ENCODE data around the gene SETX.

The SETX gene

DNA sequence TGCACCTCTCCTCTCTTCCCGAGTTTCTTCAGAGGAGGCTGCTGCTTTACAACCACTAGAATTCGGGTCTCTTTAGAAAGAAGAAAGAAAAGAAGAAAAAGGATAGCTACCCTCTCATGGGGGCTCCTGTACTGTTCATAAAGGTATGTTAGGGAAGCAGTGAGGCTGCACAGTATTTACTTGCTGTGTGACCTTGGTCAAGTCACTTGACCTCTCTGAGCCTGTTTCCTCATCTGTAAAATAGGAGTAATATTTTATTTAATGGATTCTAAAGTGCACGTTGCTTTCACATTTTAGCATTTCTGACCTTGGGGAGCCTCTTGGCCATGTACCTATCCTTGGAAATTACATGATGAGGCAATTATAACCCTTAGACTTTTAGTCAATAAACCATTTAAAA, 88.8 kb downstream of the SETX start:
- Histone ChIP-seq H3K36me3 (ENCODE audit: insufficient read depth) (no peaks in the 10 kb centered on the region), H3K9ac (no peak overlapping the region), H3K4me1 (ENCODE audit: low read depth, poor library complexity, severe bottlenecking) (peaks cover 4% of the 10 kb centered on the region), H3K27ac (no peak overlapping the region), H4K20me1 (ENCODE audit: insufficient read depth) (no peaks in the 10 kb centered on the region), H3K4me3 (IDR thresholded peaks at IDR 0.05; ENCODE audit: insufficient read depth, low read depth, low read length) (no peak overlapping the region), H3K27me3 (ENCODE audit: insufficient read depth, low read depth) (no peaks in the 10 kb centered on the region), H3K4me2 (no peak overlapping the region), H2AFZ (ENCODE audit: low read depth) (no peak overlapping the region), H3K79me2 (ENCODE audit: insufficient read depth, low read depth) (no peaks in the 10 kb centered on the region)
- TF ChIP-seq, protein P1, sequence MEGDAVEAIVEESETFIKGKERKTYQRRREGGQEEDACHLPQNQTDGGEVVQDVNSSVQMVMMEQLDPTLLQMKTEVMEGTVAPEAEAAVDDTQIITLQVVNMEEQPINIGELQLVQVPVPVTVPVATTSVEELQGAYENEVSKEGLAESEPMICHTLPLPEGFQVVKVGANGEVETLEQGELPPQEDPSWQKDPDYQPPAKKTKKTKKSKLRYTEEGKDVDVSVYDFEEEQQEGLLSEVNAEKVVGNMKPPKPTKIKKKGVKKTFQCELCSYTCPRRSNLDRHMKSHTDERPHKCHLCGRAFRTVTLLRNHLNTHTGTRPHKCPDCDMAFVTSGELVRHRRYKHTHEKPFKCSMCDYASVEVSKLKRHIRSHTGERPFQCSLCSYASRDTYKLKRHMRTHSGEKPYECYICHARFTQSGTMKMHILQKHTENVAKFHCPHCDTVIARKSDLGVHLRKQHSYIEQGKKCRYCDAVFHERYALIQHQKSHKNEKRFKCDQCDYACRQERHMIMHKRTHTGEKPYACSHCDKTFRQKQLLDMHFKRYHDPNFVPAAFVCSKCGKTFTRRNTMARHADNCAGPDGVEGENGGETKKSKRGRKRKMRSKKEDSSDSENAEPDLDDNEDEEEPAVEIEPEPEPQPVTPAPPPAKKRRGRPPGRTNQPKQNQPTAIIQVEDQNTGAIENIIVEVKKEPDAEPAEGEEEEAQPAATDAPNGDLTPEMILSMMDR (conservative IDR thresholded peaks at IDR 0.05; ENCODE audit: low read depth, low read length) = no peak

DNA sequence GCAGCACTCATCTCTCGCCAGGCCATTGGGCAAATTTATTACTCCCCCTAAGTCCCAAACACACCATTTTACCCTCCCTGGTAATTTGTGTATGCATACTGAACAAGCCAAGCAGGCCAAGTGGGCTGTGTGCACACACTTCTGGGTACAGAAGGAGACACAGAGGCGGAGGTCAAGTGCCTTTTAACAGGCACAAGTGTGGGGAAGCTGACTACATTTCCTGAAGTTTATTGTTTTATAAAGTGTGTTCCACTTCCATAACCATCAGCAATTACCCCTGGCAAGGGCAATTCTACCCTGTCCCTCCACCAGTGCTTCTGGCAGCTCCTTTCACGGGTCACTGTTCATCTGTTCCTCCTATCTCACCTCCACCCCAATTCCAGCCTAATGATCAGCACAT, 93.9 kb downstream of the SETX start:
- TF ChIP-seq, protein P1 (conservative IDR thresholded peaks at IDR 0.05; ENCODE audit: low read depth, low read length) = no peak
- Histone ChIP-seq H3K4me1 (ENCODE audit: low read depth, poor library complexity, severe bottlenecking) (no peaks in the 10 kb centered on the region), H4K20me1 (ENCODE audit: insufficient read depth) (no peaks in the 10 kb centered on the region), H3K9ac (no peak overlapping the region), H3K4me3 (IDR thresholded peaks at IDR 0.05; ENCODE audit: insufficient read depth, low read depth, low read length) (no peak overlapping the region), H3K79me2 (ENCODE audit: insufficient read depth, low read depth) (no peaks in the 10 kb centered on the region), H3K27ac (no peak overlapping the region), H3K27me3 (ENCODE audit: insufficient read depth, low read depth) (no peaks in the 10 kb centered on the region), H2AFZ (ENCODE audit: low read depth) (no peak overlapping the region), H3K4me2 (no peak overlapping the region), H3K36me3 (ENCODE audit: insufficient read depth) (no peaks in the 10 kb centered on the region)

DNA sequence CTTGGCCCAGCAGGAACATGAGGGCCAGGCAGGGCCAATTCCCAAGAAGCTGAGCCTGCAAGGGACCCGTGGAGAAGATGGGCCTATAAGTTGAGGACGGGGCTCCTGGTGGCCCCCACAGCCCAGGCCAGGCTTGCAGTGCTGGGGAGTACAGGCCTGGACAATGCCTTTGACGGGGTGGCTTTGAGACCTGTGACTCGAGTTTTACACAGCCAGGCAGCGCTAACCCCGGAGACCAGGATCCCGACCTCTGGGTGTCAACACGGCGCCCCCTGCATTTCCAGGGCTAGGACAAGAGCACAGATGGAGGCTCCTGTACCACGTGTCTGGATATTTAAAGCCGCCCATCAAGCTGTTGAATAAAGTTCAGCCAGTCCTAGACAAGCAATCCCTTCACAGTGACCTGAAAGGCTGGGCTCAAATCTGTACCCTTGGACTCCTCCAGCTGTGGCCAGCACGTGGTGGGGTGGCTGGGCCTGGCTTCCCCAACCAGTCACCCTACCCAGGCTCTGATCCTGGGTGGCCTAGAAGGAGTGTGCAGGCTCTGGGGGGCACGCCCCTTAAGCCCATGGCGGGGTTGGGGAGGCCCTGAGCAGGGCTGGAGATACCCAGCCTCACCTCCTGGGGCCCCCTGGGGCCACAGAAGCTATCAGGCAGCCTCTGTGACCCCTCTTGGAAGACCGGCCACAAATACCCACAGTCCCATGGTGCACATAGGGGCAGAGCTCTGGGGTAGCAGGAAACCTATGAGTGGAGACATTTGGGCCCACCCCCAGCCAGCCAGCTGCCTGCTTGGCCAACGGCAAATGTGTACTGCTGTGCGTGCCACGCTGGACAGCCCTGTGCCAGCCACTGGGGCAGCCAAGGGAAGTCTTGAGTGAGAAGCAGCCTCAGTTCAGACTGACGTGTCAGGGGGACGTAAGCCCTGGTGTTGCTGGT, 104.2 kb downstream of the SETX start:
- no peaks in the 10 kb centered on the region for H3K36me3 ChIP-seq (ENCODE audit: insufficient read depth)
- H3K79me2 ChIP-seq (ENCODE audit: insufficient read depth, low read depth) = no peaks in the 10 kb centered on the region
- H4K20me1 ChIP-seq (ENCODE audit: insufficient read depth) = no peaks in the 10 kb centered on the region
- H2AFZ ChIP-seq (ENCODE audit: low read depth) = no peak overlapping the region
- H3K9ac ChIP-seq = no peak overlapping the region
- no peaks in the 10 kb centered on the region for H3K4me1 ChIP-seq (ENCODE audit: low read depth, poor library complexity, severe bottlenecking)
- no peak overlapping the region for H3K4me2 ChIP-seq
- TF ChIP-seq, protein P1 (conservative IDR thresholded peaks at IDR 0.05; ENCODE audit: low read depth, low read length) = no peak
- no peak overlapping the region for H3K4me3 ChIP-seq (IDR thresholded peaks at IDR 0.05; ENCODE audit: insufficient read depth, low read depth, low read length)
- H3K27me3 ChIP-seq (ENCODE audit: insufficient read depth, low read depth) = peaks cover 26% of the 10 kb centered on the region
- no peak overlapping the region for H3K27ac ChIP-seq

DNA sequence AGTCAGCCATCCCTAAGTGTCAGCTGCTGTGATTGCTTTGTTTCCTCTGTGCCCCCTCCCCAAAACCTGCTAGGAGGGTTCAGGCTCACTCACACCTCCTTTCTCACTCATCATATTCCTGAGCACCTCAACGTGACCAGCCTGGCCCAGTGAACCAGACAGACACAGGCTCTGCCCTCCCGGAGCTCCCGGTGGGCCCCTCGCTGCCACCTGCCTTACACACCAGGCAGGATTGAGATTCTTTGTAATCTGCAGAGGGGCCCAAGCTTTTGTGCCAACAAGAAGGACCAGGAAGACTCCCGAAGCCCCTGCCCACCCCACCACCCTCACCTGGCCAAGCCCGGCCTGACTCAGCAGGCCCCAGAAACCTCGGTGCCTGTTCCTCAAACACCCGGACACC, 105.1 kb downstream of the SETX start:
- Histone ChIP-seq H3K27ac (no peak overlapping the region), H3K9ac (no peak overlapping the region), H3K79me2 (ENCODE audit: insufficient read depth, low read depth) (no peaks in the 10 kb centered on the region), H4K20me1 (ENCODE audit: insufficient read depth) (no peaks in the 10 kb centered on the region), H3K36me3 (ENCODE audit: insufficient read depth) (no peaks in the 10 kb centered on the region), H3K4me3 (IDR thresholded peaks at IDR 0.05; ENCODE audit: insufficient read depth, low read depth, low read length) (no peak overlapping the region), H3K27me3 (ENCODE audit: insufficient read depth, low read depth) (peaks cover 33% of the 10 kb centered on the region), H3K4me2 (no peak overlapping the region), H2AFZ (ENCODE audit: low read depth) (no peak overlapping the region), H3K4me1 (ENCODE audit: low read depth, poor library complexity, severe bottlenecking) (no peaks in the 10 kb centered on the region)
- TF ChIP-seq, protein P1 (conservative IDR thresholded peaks at IDR 0.05; ENCODE audit: low read depth, low read length) = no peak
